Esophagus squamous epithelium (tissue), 5 donors: Measurements from ENCODE around the gene NOM1. TPM values are rescaled to one million over a fixed set of nuclear protein-coding genes. Genes with fewer than 3 reads are reported as not detected.

Experiments used
- DNase-seq: peaks from one replicate; lab custom pipeline; 2025; lab: John Stamatoyannopoulos, UW
- H3K27ac ChIP-seq, 4 donors: fragments of 200-600 bp; sonication (generic); one replicate each; pipeline ENCODE4 v1.5.1; 2016 to 2019; ENCODE audit warnings: mild to moderate bottlenecking in 1 of 4
- H3K27me3 ChIP-seq, 4 donors: fragments of 200-600 bp; sonication (generic); 1 replicate in 3 of 4; 2 replicates in 1 of 4; pipeline versions ENCODE4 v1.5.1 to v1.6.0; 2017 to 2021; ENCODE audit warnings: antibody characterized with exemption in 1 of 4
- H3K36me3 ChIP-seq, 3 donors: fragments of 200-600 bp; sonication (generic); one replicate each; pipeline ENCODE4 v1.5.1; 2016 to 2019
- H3K4me1 ChIP-seq, 3 donors: fragments of 200-600 bp; sonication (generic); one replicate each; pipeline ENCODE4 v1.5.1; 2017 to 2019
- H3K4me3 ChIP-seq, 4 donors: fragments of 200-600 bp; sonication (generic); 1 replicate in 3 of 4; 2 replicates in 1 of 4; pipeline ENCODE4 v1.5.1; 2016 to 2019; ENCODE audit warnings: mild to moderate bottlenecking in 2 of 4, moderate library complexity in 1 of 4
- H3K9me3 ChIP-seq, 3 donors: fragments of 200-600 bp; sonication (generic); one replicate each; pipeline ENCODE4 v1.5.1; 2016 to 2019
- CTCF ChIP-seq, 6 experiments: fragments of 450-650 bp in 4 of 6; fragments of 200-600 bp in 2 of 6; sonication (generic) in 2 of 6; IDR thresholded peaks; one replicate each; pipeline ENCODE4 v1.5.1; 2016 to 2019; ENCODE audit warnings: antibody characterized with exemption in 6 of 6, mild to moderate bottlenecking in 4 of 6, moderate library complexity in 4 of 6
- POLR2A ChIP-seq, 4 donors: fragments of 450-650 bp; IDR thresholded peaks; one replicate each; pipeline ENCODE4 v1.6.1; 2017; ENCODE audit warnings: antibody characterized with exemption in 4 of 4, mild to moderate bottlenecking in 4 of 4, moderate library complexity in 3 of 4
- WGBS, 2 donors: methylation state at CpG; one replicate each; pipeline ENCODE4 v1.1.5; 2018; 5-methylcytosine and 5-hydroxymethylcytosine counted together
- intact Hi-C: fragments of 100-400 bp; cut with DNase I; formaldehyde crosslinking; loops from one replicate; pipeline ENCODE4 v1.15.0; 2022
- total RNA-seq, 4 donors: library from RNA; depleted of rRNA; stranded (reverse); fragments of >200 nt; gene quantifications; one replicate each; pipeline ENCODE4 v1.1.0, GENCODE V29; 2016
- donor health status: DM: yes; HTN: yes; CAD: no.

NOM1 gene
- total RNA-seq, 4 donors from 2014 or later = 4.6 to 26.9 (median 17.8) TPM

GRCh38 chr7:157002819-157003421 is 53.4 kb downstream of the NOM1 start:
- TF ChIP-seq POLR2A (IDR thresholded peaks at IDR 0.05) = no peak
- no peak for TF ChIP-seq CTCF (IDR thresholded peaks at IDR 0.05)
- intact Hi-C loops = no loop called here
- no peak overlapping the region for H3K4me3 ChIP-seq
- H3K4me1 ChIP-seq = peaks cover 15 to 66% (median 42%) of the 10 kb centered on the region in 3 donors
- H3K9me3 ChIP-seq = no peaks in the 10 kb centered on the region
- H3K27me3 ChIP-seq = peaks cover 26 to 100% (median 54%) of the 10 kb centered on the region in 4 donors
- WGBS, 2 donors = 11 to 18% methylated on average over 5 to 20 of the region's 47 CpGs
- no peak for DNase-seq
- no peaks in the 10 kb centered on the region for H3K36me3 ChIP-seq
- H3K27ac ChIP-seq = no peak overlapping the region

- H3K4me1 ChIP-seq = peaks cover 15 to 66% (median 42%) of the 10 kb centered on the region in 3 donors
- H3K4me3 ChIP-seq = no peak overlapping the region
- no peaks in the 10 kb centered on the region for H3K36me3 ChIP-seq
- H3K27me3 ChIP-seq = peaks cover 26 to 100% (median 57%) of the 10 kb centered on the region in 4 donors
- no peaks in the 10 kb centered on the region for H3K9me3 ChIP-seq
- DNase-seq = no peak
- H3K27ac ChIP-seq = no peak overlapping the region
- WGBS, 2 donors = 10 to 20% methylated on average over 1 to 5 of the region's 6 CpGs
- intact Hi-C loops = no loop called here
- TF ChIP-seq CTCF (IDR thresholded peaks at IDR 0.05) (no peak), POLR2A (IDR thresholded peaks at IDR 0.05) (no peak)
Measured at GRCh38 chr7:157003445-157003755, 53.9 kb downstream of the NOM1 start.

- Histone ChIP-seq H3K27ac (no peak overlapping the region), H3K4me1 (peaks cover 15 to 71% (median 42%) of the 10 kb centered on the region in 3 donors), H3K27me3 (peaks cover 26 to 100% (median 62%) of the 10 kb centered on the region in 4 donors), H3K36me3 (no peaks in the 10 kb centered on the region), H3K4me3 (peak overlapping the region in 2 of 4 donors; percentile 26 to 36), H3K9me3 (no peaks in the 10 kb centered on the region)
- no peak for TF ChIP-seq POLR2A (IDR thresholded peaks at IDR 0.05)
- TF ChIP-seq CTCF (IDR thresholded peaks at IDR 0.05) = no peak
- intact Hi-C loops = no loop called here
- WGBS, 2 donors = 12 to 20% methylated on average over 28 to 38 of the region's 60 CpGs
- DNase-seq = no peak
Measured at GRCh38 chr7:157003756-157004520, 54.4 kb downstream of the NOM1 start.

- H3K36me3 ChIP-seq = no peaks in the 10 kb centered on the region
- no peak overlapping the region for H3K27ac ChIP-seq
- peak overlapping the region in 2 of 4 donors; percentile 21 to 36 for H3K4me3 ChIP-seq
- no peaks in the 10 kb centered on the region for H3K9me3 ChIP-seq
- TF ChIP-seq POLR2A (IDR thresholded peaks at IDR 0.05) = no peak
- no peak for TF ChIP-seq CTCF (IDR thresholded peaks at IDR 0.05)
- DNase-seq = no peak
- H3K27me3 ChIP-seq = peaks cover 31 to 100% (median 65%) of the 10 kb centered on the region in 4 donors
- peaks cover 21 to 70% (median 34%) of the 10 kb centered on the region in 3 donors for H3K4me1 ChIP-seq
- intact Hi-C loops = no loop called here
- WGBS, 2 donors = 7 to 22% methylated on average over 36 to 38 of the region's 56 CpGs
Measured at GRCh38 chr7:157004521-157005455, 55.3 kb downstream of the NOM1 start.
